Pancreas (tissue), 10 donors: ENCODE data around the gene PLSCR3. TPM values are rescaled to one million over a fixed set of nuclear protein-coding genes. Genes with fewer than 3 reads are reported as not detected.

Experiments used
- ATAC-seq, 4 donors: fragments of 200-7000 bp; cut with Tn5 transposase; one replicate each; pipeline versions ENCODE4 v1.8.0 to v1.9.1; 2020; ENCODE audit warnings: mild to moderate bottlenecking in 4 of 4, moderate library complexity in 4 of 4
- DNase-seq, 6 donors: peaks; one replicate each; pipeline ENCODE4 v3.0.0-alpha.2; 2020
- FAIRE-seq: peaks from 2 replicates; lab custom pipeline; 2012; peaks lifted over from hg19 to GRCh38; lab: Jason Lieb, UNC
- H3K27ac ChIP-seq, 4 donors: fragments of 200-600 bp; sonication (generic); 1 replicate in 3 of 4; 2 replicates in 1 of 4; pipeline versions ENCODE4 v1.5.0 to v1.8.0; 2020
- H3K27me3 ChIP-seq, 4 donors: fragments of 200-600 bp; one replicate each; pipeline ENCODE4 v1.8.0; 2021
- H3K36me3 ChIP-seq, 3 donors: fragments of 200-600 bp; sonication (generic) in 1 of 3; one replicate each; pipeline versions ENCODE4 v1.5.0 to v1.8.0; 2020 to 2021
- H3K4me1 ChIP-seq, 3 donors: fragments of 200-600 bp; one replicate each; pipeline ENCODE4 v1.8.0; 2021
- H3K4me3 ChIP-seq, 4 donors: fragments of 200-600 bp; sonication (generic) in 2 of 4; one replicate each; pipeline versions ENCODE4 v1.5.0 to v1.8.0; 2020 to 2021
- H3K9me3 ChIP-seq, 4 donors: fragments of 200-600 bp; one replicate each; pipeline ENCODE4 v1.8.0; 2021
- WGBS, 2 donors: extraction: QIAGEN DNeasy Blood & Tissue Kit; methylation state at CpG; one replicate each; pipeline ENCODE4 v1.1.7; 2013; 5-methylcytosine and 5-hydroxymethylcytosine counted together
- intact Hi-C, 3 donors: fragments of 100-400 bp; cut with DNase I; formaldehyde crosslinking; loops; one replicate each; pipeline versions ENCODE4 v1.11.1 to v1.14.2; 2022
- polyA plus RNA-seq, 2 donors: library from polyadenylated mRNA; stranded (reverse); fragments of 200-250 nt; gene quantifications; one replicate each; pipeline ENCODE4 v1.2.3, GENCODE V29; 2013
- total RNA-seq, 6 donors: library from RNA; stranded (reverse); fragmentation: NEBNext Ultra II Directional in 4 of 6; extraction: Animal tissue kit (Norgen Biotek cat#: 25700) in 4 of 6; gene quantifications; one replicate each; pipeline versions ENCODE4 v1.2.1 to v1.2.4, GENCODE V29; 2021 to 2023
- TF ChIP-seq, protein P1 (sequence below), 4 donors: fragments of 200-600 bp; sonication (generic) in 3 of 4; IDR thresholded peaks; one replicate each; pipeline versions ENCODE4 v1.5.0 to v1.8.0; 2021; ENCODE audit warnings: antibody characterized with exemption in 4 of 4
- donor health status: healthy with polysubstance abuse.
- donor health status: DM: no; HTN: no; CAD: no; lungs with moderate emphysema.
- donor health status: DM: no; HTN: no; CAD: no.
- donor health status: control.
- donor health status: control.
- donor health status: Bipolar disorder and iron deficiency.
- donor health status: DM: yes; HTN: yes; CAD: no.
- donor health status: DM: no; HTN: no; CAD: no.
- donor health status: DM: no; HTN: no; CAD: no.
- donor health status: DM: yes; HTN: yes; CAD: no.

The PLSCR3 gene
- total and polyA plus RNA-seq, 8 donors, result 6.5 to 20.1 (median 9.9) TPM

DNA sequence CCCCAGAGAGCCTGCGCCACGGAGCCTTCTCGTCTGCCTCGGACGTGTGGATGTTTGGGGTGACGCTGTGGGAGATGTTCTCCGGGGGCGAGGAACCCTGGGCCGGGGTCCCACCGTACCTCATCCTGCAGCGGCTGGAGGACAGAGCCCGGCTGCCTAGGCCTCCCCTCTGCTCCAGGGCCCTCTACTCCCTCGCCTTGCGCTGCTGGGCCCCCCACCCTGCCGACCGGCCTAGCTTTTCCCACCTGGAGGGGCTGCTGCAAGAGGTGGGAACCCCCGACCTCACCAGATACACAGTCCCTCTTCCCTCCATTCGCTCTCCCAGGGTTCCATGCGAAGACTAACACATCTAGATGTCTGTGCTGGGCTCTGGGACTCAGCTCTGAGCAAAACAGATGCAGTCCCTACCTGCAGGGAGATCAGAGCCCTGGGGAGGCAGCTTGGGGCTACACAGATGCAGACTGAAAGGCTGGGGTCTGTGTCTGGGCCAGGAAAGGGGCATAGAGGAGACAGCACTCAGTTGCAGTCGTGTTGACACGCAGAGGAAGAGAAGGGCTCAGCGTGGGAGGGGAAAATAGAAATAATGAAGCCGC is 9.7 kb downstream of the PLSCR3 start:
- no peak for ATAC-seq
- Histone ChIP-seq H3K27ac (no peak overlapping the region), H3K4me1 (peaks cover 6 to 11% (median 8%) of the 10 kb centered on the region in 3 donors), H3K27me3 (no peaks in the 10 kb centered on the region), H3K9me3 (no peaks in the 10 kb centered on the region), H3K36me3 (peaks cover 0 to 10% (median 0%) of the 10 kb centered on the region in 3 donors), H3K4me3 (peak overlapping the region in 1 of 4 donors; percentile 33)
- intact Hi-C loops, result no loop called here
- 84 to 91% methylated on average over 23 of the region's 23 CpGs for WGBS, 2 donors
- no peak for DNase-seq
- TF ChIP-seq, protein P1, sequence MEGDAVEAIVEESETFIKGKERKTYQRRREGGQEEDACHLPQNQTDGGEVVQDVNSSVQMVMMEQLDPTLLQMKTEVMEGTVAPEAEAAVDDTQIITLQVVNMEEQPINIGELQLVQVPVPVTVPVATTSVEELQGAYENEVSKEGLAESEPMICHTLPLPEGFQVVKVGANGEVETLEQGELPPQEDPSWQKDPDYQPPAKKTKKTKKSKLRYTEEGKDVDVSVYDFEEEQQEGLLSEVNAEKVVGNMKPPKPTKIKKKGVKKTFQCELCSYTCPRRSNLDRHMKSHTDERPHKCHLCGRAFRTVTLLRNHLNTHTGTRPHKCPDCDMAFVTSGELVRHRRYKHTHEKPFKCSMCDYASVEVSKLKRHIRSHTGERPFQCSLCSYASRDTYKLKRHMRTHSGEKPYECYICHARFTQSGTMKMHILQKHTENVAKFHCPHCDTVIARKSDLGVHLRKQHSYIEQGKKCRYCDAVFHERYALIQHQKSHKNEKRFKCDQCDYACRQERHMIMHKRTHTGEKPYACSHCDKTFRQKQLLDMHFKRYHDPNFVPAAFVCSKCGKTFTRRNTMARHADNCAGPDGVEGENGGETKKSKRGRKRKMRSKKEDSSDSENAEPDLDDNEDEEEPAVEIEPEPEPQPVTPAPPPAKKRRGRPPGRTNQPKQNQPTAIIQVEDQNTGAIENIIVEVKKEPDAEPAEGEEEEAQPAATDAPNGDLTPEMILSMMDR (IDR thresholded peaks at IDR 0.05), result no peak
- no peak for FAIRE-seq

DNA sequence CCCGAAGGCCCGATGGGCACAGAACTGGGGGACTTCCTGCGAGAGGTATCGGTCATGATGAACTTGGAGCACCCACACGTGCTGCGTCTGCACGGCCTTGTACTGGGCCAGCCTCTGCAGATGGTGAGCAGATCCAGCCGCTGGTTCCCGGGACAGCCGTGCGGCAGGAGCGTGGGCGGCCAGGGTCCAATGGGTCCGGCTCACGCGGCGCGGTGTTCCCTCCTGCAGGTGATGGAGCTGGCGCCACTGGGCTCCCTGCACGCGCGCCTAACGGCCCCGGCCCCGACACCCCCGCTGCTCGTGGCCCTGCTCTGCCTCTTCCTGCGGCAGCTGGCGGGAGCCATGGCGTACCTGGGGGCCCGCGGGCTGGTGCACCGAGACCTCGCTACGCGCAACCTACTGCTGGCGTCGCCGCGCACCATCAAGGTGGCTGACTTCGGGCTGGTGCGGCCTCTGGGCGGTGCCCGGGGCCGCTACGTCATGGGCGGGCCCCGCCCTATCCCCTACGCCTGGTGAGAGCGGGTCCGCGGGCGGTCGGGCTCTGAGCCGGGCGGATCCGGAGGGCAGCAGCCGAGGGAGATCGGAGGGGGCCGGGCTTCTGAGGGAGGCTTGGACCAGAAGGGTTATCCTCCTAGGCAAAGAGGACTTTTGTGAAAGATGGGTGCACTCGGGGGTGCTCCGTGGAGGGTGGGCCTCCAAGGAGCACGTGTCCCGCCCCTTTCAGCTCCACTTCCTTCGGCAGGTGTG is 10.4 kb downstream of the PLSCR3 start:
- Histone ChIP-seq H3K4me3 (peak overlapping the region in 1 of 4 donors; percentile 33), H3K27ac (no peak overlapping the region), H3K9me3 (no peaks in the 10 kb centered on the region), H3K36me3 (peaks cover 0 to 3% (median 0%) of the 10 kb centered on the region in 3 donors), H3K4me1 (peaks cover 6 to 11% (median 8%) of the 10 kb centered on the region in 3 donors), H3K27me3 (no peaks in the 10 kb centered on the region)
- no peak for DNase-seq
- ATAC-seq, result peak in 2 of 4 donors; percentile 26 to 29
- TF ChIP-seq, protein P1 (IDR thresholded peaks at IDR 0.05), result no peak
- FAIRE-seq, result no peak
- WGBS, 2 donors, result 77 to 82% methylated on average over 65 of the region's 65 CpGs
- intact Hi-C loops, result no loop called here

DNA sequence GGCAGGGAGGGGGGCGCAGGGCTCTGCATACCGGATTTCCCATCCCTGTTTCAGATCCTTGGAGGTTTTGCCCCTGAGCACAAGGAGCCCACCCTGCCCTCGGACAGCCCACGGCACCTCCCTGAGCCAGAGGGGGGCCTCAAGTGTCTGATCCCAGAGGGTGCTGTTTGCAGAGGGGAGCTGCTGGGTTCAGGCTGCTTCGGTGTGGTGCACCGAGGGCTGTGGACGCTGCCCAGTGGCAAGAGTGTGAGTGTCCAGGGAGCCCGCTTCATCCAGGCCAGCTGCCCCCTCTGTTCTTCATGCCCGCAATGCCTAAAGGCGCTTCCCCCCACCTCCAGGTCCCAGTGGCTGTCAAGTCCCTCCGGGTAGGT is 11.0 kb downstream of the PLSCR3 start:
- FAIRE-seq, result no peak
- TF ChIP-seq, protein P1 (IDR thresholded peaks at IDR 0.05), result no peak
- H3K27me3 ChIP-seq, result no peaks in the 10 kb centered on the region
- no peak overlapping the region for H3K27ac ChIP-seq
- no peak for DNase-seq
- no peak overlapping the region for H3K4me3 ChIP-seq
- peaks cover 6 to 11% (median 8%) of the 10 kb centered on the region in 3 donors for H3K4me1 ChIP-seq
- no peak for ATAC-seq
- no peaks in the 10 kb centered on the region for H3K9me3 ChIP-seq
- H3K36me3 ChIP-seq, result no peaks in the 10 kb centered on the region
- 90 to 92% methylated on average over 11 of the region's 11 CpGs for WGBS, 2 donors
- intact Hi-C loops, result no loop called here

DNA sequence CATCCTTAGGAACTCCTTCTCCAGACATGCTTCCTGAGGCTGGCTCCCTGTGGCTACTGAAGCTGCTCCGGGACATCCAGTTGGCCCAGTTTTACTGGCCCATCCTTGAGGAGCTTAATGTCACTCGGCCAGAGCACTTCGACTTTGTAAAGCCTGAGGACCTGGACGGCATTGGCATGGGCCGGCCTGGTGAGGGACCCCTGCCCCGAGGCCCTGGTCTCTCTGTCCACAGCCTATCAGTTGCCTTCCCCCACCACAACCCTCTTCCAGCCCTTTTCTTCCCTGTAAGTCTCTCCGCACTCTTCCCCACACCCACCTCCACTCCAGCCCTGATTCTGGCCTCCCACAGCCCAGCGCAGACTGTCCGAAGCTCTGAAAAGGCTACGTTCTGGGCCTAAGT is 11.4 kb downstream of the PLSCR3 start:
- no peaks in the 10 kb centered on the region for H3K36me3 ChIP-seq
- 91 to 93% methylated on average over 10 of the region's 10 CpGs for WGBS, 2 donors
- no peaks in the 10 kb centered on the region for H3K9me3 ChIP-seq
- no peak for DNase-seq
- intact Hi-C loops, result no loop called here
- H3K27ac ChIP-seq, result no peak overlapping the region
- no peak overlapping the region for H3K4me3 ChIP-seq
- ATAC-seq, result no peak
- H3K4me1 ChIP-seq, result peaks cover 6 to 11% (median 8%) of the 10 kb centered on the region in 3 donors
- no peak for FAIRE-seq
- TF ChIP-seq, protein P1 (IDR thresholded peaks at IDR 0.05), result no peak
- H3K27me3 ChIP-seq, result no peaks in the 10 kb centered on the region
